T-helper 9 cell (primary cell): ENCODE measurements around the gene HIGD1A.

ENCODE experiments used
- DNase-seq: peaks from one replicate; pipeline ENCODE4 v3.0.0-alpha.2; 2020

HIGD1A gene

DNA sequence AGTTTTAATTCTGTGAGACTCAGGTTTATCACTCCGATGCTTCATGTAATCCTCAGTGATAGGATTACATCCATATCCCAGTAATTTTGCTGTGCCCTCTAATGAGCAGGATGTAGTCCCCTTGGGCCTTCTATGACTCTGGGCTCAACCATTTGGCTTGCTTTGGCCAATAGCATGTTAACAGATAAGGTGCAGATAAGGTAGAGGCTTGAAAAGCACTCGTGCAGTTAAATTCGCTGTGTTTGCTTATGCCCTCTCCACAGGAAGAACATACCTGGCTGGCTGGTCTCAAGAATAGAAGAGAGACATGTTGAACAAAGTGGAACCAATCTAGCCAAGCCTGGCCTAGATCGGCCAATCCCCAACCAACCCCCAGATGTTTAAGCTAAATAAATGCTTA, 51.3 kb downstream of the HIGD1A start:
- DNase-seq = no peak

GRCh38 chr3:42752441-42752840, 51.8 kb downstream of the HIGD1A start:
- no peak for DNase-seq

DNA sequence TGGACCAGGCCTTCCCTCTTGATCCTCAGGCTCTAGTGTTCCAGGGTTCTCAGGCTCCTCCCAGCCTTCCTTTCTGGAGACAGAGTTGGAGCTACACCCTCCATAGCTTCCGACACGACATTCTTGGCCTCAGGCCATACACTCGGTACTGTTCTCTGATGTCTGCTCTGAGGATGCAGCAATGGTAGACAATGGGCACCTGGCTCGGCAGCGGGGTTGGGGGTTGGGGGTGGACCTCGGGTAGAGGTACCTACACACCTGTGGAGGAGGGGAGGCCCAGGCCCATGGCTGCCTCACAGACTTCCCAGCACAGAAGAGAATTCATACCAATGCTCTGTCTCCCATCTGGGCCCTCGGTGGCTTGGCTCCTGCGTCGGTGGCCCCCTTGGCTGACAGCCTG, 52.7 kb downstream of the HIGD1A start:
- DNase-seq = no peak

DNA sequence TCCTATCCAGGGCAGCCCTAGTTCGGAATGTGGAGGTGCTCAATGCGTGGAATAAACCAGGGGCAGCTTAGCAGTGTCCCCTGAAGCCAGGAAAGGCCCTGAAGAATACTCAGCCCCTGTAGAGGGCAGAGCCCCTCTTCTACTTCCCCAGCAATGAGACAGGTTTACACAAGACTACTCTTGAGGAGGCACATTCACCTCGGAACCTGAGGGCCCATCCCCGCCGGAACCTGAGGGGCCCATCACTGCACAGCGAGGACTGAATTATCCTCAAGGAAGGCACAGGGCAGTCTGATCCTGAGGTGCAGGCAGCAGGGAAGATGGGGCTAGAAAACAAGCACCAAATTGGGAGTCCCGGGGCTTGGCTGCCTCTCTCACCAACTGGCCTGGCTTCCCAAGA, 53.5 kb downstream of the HIGD1A start:
- no peak for DNase-seq

DNA sequence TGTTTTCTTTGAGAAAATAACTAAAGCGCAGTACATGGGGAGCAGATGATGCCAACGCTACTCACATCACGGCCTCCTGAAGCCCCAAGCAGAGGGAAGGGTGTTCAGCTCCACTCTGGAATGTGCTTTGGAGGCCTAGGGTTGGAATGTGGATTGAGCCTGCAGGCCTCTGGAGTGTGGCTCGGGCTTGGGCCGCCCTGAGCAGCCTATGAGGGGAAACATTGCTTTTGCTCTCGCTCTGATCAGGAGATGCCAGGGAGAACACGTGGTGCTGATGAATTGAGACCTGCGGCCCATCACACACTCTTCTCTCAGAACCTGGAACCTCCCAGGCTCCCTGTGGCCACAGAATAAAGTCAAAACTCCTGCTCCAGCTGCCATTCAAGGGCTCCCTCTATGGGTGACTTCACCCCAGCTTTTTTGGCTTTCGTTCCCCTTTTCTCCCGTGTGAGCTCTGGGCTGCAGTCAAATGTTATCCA, 54.5 kb downstream of the HIGD1A start:
- no peak for DNase-seq

- no peak for DNase-seq
Measured at GRCh38 chr3:42749025-42749752, 55.1 kb downstream of the HIGD1A start.

- peak; percentile 13 for DNase-seq
Measured at GRCh38 chr3:42747581-42747980, 56.7 kb downstream of the HIGD1A start.

GRCh38 chr3:42746455-42747450, 57.5 kb downstream of the HIGD1A start:
- DNase-seq = no peak

GRCh38 chr3:42745776-42746454, 58.4 kb downstream of the HIGD1A start:
- no peak for DNase-seq

GRCh38 chr3:42745291-42745745, 59.0 kb downstream of the HIGD1A start:
- no peak for DNase-seq

DNA sequence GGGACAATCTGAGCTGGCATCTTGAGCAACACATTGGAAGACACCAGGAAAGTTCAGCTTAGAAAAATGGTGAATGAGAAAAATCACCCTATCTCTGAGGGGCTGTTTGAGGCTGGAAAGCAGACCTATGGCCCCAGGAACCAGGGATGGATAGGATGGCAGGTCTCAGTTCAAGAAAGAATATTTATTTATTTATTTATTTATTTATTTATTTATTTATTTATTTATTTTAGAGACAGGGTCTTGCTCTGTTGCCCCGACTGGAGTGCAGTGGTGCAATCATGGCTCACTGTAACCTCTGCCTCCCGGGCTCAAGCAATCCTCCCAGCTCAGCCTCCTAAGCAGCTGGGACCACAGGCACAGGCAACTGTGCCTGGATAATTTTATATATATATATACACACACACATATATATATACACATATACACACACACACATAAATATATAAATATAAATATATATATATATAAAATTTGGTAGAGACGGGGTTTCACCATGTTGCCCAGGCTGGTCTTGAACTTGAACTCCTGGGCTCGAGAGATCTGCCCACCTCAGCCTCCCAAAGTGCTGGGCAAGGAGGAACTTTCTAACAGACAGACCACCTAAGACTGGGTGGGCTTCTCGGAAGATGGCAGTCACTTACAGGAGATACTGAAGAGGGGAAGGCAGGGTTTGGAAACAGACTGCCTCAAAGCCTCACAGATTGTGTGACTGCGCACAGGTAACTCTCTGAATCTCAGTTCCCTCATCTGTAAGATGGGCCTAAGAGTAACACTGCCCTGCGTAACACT, 60.9 kb downstream of the HIGD1A start:
- no peak for DNase-seq

DNA sequence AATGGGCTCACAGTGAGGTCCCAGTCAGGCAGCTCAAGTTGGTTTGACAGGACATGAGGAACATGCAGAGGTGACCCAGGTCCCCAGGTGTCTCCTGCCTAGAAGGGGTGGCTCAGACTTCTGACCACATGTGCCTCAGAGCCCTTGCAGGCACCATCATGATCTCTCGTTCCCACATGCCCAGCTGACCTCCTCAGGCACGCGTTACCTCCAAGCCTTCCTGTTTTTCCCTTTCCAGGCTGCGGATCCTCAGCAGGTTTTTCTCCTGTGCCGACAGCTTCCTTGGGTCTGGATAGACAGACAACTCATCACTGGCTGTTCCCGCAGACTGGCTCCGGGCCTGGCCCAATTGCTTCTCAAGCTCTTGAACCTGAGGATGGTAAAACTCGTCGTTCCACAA, 61.6 kb downstream of the HIGD1A start:
- DNase-seq = no peak

- no peak for DNase-seq
Measured at GRCh38 chr3:42742259-42742658, 62.0 kb downstream of the HIGD1A start.

DNA sequence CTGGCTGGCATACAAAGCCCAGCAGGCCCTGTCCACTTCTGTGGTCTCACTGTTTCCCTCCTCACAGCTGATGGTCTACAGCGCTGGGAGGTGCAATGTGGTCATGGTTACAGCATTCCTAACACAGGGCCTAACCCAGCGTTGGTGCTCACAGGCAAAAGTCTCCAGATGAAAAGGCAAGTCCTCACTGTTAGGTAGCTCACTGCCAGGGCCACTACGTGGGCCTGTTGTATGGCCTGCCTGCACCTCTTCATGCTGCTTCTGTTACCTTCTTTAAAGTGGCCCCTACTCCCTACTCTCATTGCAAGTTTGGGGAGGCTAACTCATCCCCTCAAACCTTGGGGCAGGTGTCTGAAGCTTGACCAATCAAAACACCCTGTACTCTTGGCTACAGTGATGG, 62.5 kb downstream of the HIGD1A start:
- no peak for DNase-seq

DNA sequence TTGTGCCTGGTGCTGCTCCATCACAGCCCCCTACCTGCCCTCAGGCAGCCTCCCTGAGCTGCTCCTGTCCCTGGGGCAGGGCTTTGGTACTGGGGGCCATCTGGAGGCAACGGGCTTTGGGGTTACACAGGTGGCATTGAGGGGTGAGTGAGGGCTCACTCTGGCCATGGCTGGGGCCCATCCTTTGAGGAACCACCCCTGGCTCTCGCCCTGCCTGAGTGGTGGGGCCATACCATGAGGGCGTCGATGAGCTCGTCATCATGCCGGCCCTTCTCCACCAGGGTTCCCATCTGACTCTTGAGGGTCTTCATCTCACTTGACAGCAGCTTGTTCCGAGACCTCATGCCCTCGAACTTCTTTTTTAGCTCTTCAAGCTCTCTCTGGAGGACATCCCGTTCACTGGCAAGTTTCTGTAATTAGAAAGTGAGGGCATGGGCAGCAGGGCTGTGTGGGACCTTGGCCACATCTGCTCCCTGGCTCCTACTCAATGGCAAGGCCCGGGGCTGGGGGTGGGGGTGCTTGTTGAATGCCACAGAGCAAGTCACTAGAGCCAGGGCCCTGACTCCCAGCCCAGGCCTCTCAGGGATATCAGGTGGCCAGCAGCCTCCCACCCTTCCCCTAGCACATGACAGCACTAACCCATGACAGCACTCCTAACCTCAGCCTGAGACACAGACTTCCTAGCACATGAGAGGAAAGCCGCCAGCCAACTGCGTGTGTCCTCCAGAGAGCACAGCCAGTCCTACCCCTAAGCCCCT, 64.7 kb downstream of the HIGD1A start:
- DNase-seq = no peak

- DNase-seq = no peak
Measured at GRCh38 chr3:42736531-42736930, 67.8 kb downstream of the HIGD1A start.

DNA sequence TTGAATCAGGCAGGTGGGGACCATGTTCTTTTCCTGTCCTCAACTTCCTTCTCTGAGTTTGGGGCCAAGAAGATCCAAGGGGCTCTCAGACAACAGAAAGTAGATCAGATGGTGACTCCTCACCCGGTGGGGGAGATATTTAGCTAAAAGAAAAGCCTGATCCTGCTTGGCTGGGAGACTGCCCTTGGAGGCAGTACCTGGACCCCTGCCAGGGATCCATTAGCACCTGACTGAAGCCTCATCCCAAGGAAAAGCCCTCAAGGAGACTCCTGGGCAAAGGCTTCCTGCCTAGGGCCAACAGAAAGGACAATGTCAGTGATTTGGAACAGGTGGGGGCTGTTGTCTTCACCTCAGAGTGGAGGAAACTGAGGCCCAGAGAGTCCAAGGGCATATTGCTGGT, 68.2 kb downstream of the HIGD1A start:
- no peak for DNase-seq

- DNase-seq = no peak
Measured at GRCh38 chr3:42735615-42736014, 68.7 kb downstream of the HIGD1A start.

- no peak for DNase-seq
Measured at GRCh38 chr3:42735019-42735418, 69.3 kb downstream of the HIGD1A start.

- no peak for DNase-seq
Measured at GRCh38 chr3:42734263-42734860, 69.9 kb downstream of the HIGD1A start.
